WI38 (cell line): ENCODE measurements around the gene GART.
A peak's percentile ranks its signal among the peaks of the same experiment; 100 is the strongest.

ENCODE experiments used
- H3K4me3 ChIP-seq: 2 replicates; pipeline ENCODE4 v1.5.1; 2011; ENCODE audit warnings: low read depth, mild to moderate bottlenecking, control low read depth, low read length
- CTCF ChIP-seq: IDR thresholded peaks from 2 replicates; pipeline ENCODE4 v1.5.1; 2012; ENCODE audit warnings: low read depth, mild to moderate bottlenecking, control low read depth, low read length

Gene GART

GRCh38 chr21:33541756-33542639 is at the start of gene GART:
Gene GART, minus strand, starts transcription at chr21:33542117. Its CDS starts 2,802 bp downstream, at chr21:33539315.
- TF ChIP-seq CTCF = no peak
- peak within 1 kb of the TSS; percentile 92 for H3K4me3 ChIP-seq

- TF ChIP-seq CTCF = no peak
Observed at GRCh38 chr21:33588485-33589335, 46.8 kb upstream of the GART start, which contains the start of gene DONSON. Gene DONSON, minus strand, starts transcription at chr21:33588684. Its CDS starts 43 bp downstream, at chr21:33588641.

GRCh38 chr21:33587792-33588484 is 46.0 kb upstream of the GART start:
- TF ChIP-seq CTCF = no peak
- peak overlapping the region; percentile 80 for H3K4me3 ChIP-seq

More at GRCh38 chr21:33588485-33589335, 46.8 kb upstream of the GART start, which contains the start of gene DONSON:
- peak within 1 kb of the TSS; percentile 80 for H3K4me3 ChIP-seq

GRCh38 chr21:33586927-33587326 is 45.0 kb upstream of the GART start:
- H3K4me3 ChIP-seq = peak overlapping the region; percentile 80; the same call in 1 of the 2 replicates
- no peak for TF ChIP-seq CTCF

- no peak for TF ChIP-seq CTCF
Observed at GRCh38 chr21:33584455-33584854, 42.5 kb upstream of the GART start.

GRCh38 chr21:33578959-33579542 is 37.1 kb upstream of the GART start:
- H3K4me3 ChIP-seq = no peak overlapping the region
- TF ChIP-seq CTCF = no peak

More at GRCh38 chr21:33584455-33584854, 42.5 kb upstream of the GART start:
- no peak overlapping the region for H3K4me3 ChIP-seq
